Stimulated activated CD8-positive, alpha-beta memory T cell treated with anti-CD3 and anti-CD28 coated beads, Interleukin-4, amount 100 ng/mL, for 4 hours (primary cell): ENCODE measurements around the gene EEF1AKMT3.
"Not testable (repeated sequence)": the region's sequence is repeated elsewhere in the genome, so short reads cannot be mapped to it uniquely, and the experiment has no call there.

Experiments used
- DNase-seq, 2 donors: peaks; one replicate each; pipeline ENCODE4 v3.0.0-alpha.2; 2020; ENCODE audit warnings: low read depth in 2 of 2, low spot score in 1 of 2

The EEF1AKMT3 gene

DNA sequence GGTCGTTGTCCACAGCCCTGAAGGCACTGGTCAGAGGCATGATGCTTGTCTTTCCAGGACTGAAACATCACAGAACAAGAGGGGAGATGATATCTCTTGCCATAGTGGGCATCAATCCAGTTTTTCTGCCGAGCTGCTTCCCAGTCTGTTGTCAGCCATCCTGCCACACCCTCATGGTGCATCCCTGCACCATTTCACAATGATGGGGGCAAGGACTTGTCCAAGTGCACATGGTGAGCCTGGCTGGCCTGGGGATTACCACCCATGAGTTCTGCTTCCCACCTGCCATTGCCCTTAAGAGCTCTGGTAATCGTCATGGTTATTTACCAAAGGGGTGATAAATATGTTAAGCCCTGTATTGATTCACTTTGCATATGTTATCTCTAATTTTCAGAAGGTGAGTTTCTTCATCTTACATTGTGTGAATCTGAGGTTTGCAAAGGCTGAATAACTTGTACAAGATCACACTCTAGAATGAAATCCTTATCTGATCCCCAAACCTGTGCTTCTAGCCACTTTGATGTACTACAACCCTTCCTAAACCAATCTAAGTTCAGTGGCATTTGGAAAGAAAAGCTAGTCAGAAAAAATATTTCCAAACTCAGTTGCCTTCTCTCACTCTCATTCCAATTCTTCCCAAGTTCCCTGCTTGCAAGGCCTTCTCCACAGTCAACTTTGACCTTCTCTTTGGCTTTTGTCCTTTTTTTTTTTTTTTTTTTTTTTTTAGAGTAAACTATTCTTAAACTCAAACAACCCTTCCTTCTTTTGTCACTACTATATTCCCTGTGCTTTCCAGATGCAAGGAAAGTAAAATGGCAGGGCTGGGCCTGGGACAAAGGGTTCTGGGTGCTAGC lies 43.8 kb downstream of the EEF1AKMT3 start:
- no peak for DNase-seq

DNA sequence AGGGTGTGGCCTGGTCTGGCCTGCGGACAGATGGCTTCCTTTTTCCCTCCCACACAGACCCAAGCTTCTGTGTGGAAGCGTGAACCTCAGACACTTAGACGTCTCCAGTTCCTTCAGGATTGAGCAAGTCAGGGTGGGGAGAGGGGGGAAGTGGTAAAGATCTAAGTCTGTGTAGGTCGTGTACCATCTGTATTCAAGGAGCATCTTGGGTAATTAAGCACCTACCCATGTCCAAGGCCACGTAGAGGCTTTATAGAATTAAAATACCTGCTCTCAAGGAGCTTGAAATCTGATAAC lies 44.4 kb downstream of the EEF1AKMT3 start:
- DNase-seq: no peak

DNA sequence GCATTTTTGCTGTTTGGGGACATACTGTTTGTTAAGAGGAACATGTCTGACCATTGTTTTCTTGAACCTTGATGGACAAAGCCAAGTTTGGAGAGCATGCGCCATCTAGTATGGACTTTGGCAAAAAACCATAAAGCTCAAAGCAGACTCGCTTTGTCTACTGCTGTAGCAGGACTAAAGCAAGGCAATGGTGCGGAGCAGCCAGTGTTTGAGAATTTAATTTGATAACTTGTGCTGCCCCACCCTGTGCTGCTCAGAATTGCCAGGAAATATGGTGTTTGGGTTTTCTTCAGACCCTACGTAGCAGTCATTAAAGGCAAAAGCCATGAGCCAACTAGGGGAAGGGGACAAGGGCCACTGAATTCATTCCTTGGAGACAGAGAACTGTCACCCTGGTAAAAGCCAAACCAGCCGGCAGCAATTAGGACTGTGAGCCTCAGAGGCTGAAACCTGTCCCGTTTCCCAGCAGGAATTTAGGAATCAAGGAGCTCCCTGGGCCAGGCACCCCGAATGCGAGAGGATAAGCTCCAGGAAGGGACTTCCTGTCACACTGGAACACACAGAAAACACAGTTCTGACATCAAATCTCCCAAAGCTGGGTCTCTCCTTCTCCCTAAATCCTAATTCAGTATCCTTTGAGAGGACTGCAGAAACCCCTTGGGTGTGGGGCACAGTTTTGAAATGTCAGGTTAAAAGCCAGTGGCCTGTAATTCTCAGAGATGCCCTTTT lies 45.0 kb downstream of the EEF1AKMT3 start:
- DNase-seq: no peak

DNA sequence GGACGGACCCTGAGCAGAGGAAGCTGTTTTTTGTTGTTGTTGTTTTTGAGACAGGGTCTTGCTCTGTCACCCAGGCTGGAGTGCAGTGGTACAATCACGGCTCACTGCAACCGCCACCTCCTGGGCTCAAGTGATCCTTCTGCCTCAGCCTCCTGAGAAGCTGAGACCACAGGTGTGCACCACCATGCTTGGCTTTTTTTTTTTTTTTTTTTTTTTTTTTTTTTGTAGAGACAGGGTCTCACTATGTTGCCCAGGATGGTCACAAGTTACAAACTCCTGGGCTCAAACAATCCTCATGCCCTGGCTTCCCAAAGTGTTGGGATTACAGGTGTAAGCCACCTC lies 45.5 kb downstream of the EEF1AKMT3 start:
- not testable (repeated sequence) for DNase-seq

DNA sequence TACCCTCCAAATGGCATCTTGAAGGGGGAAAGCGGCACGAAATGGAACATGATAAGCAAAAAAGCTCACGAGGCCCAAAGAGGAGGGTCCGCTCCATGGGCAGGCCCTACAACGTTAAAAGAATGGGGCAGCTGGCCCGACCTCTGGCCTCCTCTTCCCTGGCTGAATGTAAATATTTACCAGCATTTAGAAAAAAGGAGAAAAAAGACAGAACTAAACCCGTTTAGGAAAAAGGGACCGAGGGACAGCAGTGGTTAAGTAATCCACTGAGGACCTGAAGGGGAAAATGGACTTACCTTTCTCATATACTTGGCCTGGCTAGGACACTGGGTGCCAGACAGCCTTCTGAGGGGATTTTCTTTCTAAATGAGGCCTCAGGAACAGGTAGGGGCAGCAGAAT lies 47.7 kb downstream of the EEF1AKMT3 start:
- DNase-seq: not testable (repeated sequence)

DNA sequence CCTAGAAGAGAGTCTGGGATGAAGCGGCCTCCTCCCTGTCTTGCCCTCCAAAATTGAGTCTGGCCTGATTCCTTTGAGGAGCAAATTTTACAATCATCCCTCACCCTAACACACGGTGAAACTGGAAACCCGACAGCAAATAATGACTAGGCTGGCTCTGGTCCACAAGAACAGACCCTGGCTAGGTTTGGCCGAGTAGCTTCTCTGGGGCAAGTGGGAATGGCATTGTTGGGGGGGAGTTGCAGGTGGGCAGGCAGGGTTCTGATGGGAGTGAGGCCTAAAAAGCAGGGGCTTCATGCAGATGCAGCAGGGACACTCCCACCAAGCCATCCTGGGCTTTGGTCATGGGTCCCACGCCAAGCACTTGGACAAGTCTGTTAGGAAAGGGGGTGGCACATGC lies 48.6 kb downstream of the EEF1AKMT3 start:
- not testable (repeated sequence) for DNase-seq

DNA sequence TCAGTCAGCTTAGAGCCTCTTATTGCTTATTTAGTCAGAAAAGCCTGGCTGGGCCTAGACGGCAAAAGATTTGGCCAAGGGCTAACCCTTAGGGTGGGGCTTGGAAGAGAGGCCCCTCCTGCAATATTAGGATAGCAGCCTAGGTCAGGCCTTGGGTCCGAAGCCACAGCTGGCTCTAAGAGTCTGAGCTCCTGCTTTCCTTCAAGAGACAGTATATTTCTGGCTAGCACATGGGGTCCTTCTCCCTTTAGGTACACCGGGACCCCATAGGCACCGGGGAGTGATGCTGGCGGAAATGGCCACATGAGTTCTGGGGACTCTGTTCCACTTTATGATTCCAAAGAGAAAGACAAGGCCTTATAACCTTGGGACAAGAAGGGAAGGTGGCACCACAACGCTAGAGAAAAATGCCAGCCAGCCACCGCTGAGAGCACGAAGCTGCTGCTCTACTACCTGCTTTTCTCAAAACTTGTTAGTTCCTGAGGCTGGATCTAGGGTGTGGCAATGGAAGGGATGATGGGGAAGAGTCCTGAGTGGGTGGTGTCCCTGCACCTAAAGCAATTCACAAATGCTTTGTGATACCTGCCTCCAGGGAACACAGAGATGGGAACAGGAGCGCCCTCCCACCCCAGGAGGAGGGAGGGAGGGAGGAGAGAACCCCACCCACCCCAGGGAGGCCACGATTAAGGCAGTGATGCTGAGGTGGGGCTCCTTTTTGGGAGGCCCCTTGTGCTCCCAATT lies 49.2 kb downstream of the EEF1AKMT3 start:
- DNase-seq: no peak

DNA sequence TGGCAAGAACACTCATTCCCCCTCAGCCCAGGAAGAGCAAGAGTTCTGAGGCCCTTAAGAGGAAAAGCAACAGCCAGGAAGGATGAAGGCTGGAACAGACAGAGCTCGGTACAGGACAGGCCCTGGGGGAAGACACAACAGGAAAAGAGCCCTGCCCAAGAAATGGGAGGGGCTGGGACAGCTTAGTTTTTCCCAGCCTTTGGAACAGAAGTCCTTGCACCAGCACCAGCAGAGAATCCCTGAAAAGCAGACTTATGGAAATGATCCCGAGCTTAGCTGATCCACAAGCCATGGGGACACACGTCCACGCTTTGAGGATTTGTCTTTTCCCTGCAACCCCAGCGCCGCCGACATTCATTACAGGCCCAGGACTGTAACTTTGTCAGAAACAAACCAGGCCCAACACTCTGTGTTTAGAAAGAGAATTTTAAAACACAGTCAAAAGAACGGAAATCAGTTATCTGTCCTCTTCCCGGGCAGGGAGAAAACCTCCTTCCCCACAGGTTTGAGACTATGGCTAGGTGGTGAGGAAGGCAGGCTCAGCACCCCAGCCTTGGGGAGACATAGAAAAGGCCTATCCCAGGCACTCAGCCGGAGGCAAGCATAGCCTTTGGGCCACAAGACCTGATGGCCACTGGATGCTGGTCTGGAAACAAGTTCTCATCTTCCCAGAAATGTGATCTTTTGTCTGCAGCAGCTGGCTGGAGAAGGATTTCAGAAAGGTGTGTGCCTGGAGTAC lies 50.1 kb downstream of the EEF1AKMT3 start:
- no peak for DNase-seq

DNA sequence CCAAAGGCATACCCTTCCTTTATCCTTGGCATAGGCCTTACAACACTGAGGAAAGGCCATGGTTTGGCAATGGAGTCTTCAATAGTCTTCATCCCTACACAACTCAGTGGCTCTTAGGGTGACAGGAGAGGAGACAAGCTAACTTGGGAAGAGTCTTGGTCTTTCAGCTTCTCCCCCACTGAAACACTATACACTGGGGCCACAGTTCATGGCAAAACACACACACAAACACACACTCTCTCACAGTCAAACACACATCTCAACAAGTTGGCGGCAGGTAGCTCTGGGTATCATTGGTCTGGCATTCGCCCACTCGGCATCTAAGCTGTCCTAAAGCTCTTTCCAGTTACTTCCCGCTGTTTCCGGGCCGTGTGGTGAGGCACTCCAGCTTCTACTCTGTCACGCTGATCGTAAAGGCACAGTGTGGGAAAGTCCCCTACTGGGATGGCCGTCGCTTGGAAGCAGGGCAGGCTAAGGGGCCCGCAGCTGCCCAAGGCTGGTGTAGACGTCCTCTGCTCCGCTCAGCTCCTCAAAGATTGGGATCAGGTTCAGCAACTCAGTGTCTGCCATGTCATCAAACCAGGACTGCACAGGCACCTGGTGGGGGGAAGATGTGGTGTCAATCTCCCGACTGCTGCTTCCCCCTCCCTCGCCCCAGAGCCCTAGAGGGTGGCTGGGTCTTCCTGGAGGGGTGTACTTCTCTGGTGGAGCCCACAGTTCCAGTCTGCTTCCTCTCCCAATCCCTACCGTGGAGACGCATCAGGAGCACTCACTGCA lies 50.9 kb downstream of the EEF1AKMT3 start:
- DNase-seq: no peak

DNA sequence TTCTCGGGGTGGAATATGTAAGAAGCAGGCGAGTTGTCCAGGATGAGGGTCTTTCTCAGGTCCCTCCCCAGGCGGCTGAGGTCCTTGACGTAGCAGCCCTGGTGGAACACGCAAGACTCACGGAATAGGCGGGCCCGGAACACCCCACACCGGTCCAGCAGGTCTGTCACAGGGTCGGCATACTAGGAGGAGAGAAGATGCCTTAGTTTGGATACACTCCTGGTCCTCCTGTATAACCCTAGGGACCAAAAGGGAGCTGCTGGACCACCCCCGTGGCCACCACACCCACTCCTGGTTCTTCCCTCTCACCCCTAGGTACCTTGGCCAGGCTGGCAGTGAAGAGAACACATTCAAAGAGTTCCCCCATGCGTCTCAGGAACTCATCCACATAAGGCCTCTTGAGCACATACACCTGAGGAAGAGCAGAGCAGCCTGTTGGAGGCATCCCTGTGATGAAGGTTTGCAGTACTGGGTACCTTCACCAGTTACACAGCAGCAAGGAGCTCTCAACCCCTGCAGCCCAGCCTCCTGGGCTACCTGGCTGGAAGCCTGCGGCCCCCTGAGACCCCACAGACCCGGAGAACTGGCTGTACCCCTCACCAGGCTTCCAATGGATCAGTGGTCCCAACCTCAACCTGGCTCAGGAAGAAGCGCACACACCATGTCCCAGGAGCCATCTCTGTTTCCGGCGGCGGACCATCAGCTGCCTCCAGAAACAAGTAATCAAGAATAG lies 51.7 kb downstream of the EEF1AKMT3 start:
- DNase-seq: no peak

DNA sequence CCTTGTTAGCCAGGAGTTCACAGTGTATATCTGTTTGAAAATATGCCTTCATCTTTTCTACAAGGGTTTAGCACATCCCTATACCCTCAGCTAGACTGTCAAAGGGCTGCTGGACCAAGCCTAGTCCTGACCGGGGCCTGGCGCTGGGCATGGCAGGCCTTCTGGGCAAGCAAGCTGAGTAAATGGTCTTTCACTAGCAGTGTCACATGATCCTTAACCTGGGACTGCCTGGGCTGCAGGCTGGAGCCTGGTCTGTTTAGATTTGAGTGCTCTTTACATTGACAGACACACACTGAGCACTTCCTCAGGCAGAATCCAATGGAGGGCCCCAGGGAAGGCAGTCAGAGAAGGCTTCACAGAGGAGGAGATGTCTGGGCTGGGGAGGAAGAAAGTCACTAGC lies 53.0 kb downstream of the EEF1AKMT3 start:
- DNase-seq: no peak

DNA sequence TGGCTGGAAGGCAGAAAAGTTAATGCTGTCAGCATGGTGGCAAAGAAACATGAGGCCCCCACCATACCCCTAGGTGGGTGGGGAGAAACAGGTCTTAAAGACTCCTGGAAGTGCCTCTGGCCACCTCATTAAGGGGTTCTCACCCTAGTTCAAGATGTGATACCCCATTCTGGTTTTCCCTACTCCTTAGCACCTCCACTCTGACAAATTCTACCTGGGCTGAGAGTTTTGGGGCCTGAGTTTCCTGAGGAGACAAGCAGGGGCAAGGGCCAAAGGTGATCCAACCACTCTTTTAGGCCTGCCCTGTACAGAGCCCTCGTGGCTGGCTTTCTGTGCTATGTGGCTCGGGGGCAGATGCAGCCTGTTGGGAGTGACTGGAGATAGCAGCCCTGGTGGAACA lies 54.0 kb downstream of the EEF1AKMT3 start:
- no peak for DNase-seq

DNA sequence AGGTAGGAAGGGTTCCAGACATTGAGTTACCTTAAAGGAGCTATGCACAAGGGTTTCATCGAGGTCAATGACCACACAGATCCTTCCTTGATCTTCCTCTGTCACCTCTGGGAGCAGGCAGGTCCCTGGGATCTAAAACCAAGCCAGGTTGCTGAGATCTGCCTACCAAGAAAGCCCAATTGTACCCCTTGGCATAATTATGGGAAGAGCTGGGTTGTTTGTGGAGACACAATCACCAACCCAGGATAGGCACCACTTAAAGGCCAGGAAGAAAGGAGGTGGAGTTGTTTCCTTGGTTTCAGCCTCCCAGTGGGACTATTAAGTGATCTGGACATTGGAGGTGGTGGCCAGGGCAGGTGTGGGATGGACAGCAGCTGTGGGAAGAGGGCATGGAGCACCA lies 54.6 kb downstream of the EEF1AKMT3 start:
- no peak for DNase-seq

DNA sequence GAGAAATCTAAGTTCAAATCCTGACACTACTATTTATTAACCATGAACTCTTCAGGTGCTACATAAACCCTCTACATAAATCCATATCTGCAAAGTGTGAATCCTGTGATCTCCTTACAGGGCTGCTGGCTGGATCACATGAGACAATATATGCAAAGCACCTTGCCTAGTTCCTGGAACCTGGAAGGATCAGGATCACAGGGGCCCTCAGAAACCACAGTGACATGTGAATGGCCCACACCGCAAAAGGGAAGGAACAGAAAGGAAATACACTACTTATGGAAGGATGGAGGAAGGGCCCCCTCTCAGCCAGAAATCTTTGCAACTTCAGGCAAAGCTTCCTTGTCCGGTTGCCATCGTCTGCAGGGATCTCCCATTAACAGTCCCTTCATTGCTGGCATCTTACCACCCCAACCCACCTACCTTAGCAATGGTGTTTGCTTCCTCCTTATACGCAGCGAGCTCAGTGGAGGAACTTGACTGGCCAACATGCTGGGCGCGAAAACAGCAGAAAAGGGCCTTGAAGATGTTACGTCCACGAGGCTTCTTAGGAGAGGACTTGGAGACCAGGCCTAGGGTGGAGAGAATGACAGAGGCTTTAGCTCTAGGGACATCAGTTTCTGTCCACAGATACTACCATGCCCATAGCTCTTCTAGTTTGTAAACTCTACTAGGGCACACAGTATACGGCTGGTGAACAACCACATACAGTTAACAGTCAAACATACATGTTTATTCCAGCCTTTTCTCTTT lies 56.8 kb downstream of the EEF1AKMT3 start:
- DNase-seq: no peak

DNA sequence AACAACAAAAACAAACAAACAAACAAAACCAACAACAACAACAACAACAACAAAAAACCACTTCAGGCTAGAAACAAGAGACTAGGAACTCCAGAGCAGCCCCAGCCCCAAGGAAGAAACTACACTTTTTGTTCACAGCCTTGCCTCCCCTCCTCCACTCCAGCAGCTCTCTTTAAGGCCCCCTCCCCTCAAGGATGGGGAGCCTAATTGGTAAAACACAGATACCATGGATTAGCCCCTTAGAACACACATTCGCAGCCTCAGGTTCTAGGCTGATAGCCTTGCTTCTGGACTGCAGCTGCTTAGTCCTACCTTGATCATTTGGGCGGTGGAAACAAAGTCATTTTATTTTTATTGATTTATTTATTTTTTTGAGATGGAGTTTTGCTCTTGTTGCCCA lies 58.0 kb downstream of the EEF1AKMT3 start:
- no peak for DNase-seq
